ENCODE data around the gene BID. TPM values are rescaled to one million over a fixed set of nuclear protein-coding genes. Genes with fewer than 3 reads are reported as not detected.

The BID gene
- total RNA-seq, 2 donors from 2014 or later: 20.1 to 24.4 TPM

DNA sequence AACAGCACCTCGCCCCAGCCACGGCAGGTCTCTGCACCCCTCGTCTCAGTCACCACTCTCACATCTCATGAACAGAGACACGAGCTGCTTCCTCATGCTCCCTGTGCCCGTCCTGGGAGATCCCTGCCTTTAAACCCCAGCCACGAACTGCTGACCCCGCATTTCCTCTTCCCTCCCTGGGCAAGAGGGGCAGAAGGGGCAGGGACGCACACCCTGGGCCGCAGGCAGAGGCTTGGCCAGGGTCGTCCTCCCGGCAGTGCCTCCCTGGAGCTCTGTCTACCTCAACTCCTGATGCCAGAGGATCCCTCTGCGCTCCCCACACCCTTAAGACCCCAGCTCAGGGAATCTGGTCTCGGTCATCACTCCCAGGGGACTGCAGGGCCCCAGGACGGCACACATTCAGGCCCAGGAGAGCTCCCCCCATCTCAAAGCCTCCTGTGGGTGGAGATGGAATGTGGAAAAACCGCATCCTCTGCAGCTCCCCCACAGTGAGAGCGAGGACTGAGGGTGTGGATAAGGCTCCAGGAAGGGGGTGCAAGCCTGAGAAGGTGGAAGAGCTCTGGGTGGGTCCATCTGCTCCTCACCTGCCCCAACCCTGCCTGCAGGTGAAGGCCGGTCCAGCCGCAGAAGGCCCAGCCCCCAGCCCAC lies 1.2 kb downstream of the BID start:
- Mint-ChIP-seq H3K9me3 (no peaks in the 10 kb centered on the region), H3K27me3 (ENCODE audit: insufficient read depth) (peaks cover 20% of the 10 kb centered on the region), H3K36me3 (ENCODE audit: low read depth) (no peaks in the 10 kb centered on the region), H3K4me1 (peaks cover 5% of the 10 kb centered on the region), H3K4me3 (peak overlapping the region; percentile 63), H3K27ac (peak overlapping the region; percentile 68)
- Histone ChIP-seq H3K4me3 (ENCODE audit: low read length) (peak overlapping the region; percentile 79), H3K9me3 (ENCODE audit: control insufficient read depth, low read length) (no peaks in the 10 kb centered on the region), H3K4me1 (ENCODE audit: control insufficient read depth, insufficient read depth, low read length) (no peaks in the 10 kb centered on the region), H3K9ac (ENCODE audit: extremely low read depth, low read length, poor library complexity, severe bottlenecking) (no peak overlapping the region), H3K36me3 (ENCODE audit: control insufficient read depth, insufficient read depth, low read length) (no peaks in the 10 kb centered on the region), H3K27ac (ENCODE audit: low read depth, low read length) (no peak overlapping the region), H3K27me3 (ENCODE audit: control insufficient read depth, insufficient read depth, low read length, poor library complexity, severe bottlenecking) (peaks cover 11% of the 10 kb centered on the region)
- WGBS, 2 experiments (ENCODE audit: insufficient coverage in 1 of 2, insufficient read length in 1 of 2): 68 to 70% methylated on average over 4 to 18 of the region's 18 CpGs
- TF ChIP-seq, protein P1, sequence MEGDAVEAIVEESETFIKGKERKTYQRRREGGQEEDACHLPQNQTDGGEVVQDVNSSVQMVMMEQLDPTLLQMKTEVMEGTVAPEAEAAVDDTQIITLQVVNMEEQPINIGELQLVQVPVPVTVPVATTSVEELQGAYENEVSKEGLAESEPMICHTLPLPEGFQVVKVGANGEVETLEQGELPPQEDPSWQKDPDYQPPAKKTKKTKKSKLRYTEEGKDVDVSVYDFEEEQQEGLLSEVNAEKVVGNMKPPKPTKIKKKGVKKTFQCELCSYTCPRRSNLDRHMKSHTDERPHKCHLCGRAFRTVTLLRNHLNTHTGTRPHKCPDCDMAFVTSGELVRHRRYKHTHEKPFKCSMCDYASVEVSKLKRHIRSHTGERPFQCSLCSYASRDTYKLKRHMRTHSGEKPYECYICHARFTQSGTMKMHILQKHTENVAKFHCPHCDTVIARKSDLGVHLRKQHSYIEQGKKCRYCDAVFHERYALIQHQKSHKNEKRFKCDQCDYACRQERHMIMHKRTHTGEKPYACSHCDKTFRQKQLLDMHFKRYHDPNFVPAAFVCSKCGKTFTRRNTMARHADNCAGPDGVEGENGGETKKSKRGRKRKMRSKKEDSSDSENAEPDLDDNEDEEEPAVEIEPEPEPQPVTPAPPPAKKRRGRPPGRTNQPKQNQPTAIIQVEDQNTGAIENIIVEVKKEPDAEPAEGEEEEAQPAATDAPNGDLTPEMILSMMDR (conservative IDR thresholded peaks at IDR 0.05): no peak
- DNase-seq: peak; percentile 61

DNA sequence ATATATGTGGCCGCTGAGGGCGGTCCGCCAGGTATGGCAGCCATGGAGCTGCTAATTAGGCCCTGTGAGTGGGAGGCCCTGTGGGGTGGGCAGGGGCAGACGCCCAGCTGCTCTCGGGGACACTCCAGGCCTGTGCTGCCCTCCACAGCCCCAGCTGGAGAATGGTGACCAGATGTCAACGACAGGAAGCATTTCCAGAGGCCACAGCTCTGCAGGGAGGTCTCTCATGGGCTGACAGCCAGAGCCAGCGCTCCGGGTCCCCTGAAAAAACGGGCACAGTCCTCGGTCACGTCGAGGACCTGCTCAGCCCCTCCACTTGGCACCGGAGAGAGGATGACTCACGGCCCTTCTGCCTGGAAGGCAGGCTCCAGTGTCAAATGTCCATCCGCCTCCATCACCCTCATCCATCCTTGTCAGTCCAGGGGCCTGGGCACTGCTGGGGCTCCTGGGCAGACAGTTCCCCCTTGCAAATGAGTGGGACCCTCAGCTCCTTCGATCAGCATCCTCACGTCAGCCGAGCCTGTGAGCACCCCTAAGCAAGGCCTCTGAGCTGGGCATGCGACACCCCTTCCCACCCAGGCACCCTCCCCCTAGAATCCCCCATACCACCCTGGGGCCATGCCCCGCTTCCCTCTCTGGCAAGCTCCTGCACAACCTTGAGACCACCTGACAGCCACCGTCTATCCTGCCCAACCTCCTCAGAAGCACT lies 1.9 kb downstream of the BID start:
- DNase-seq: no peak
- H3K36me3 Mint-ChIP-seq (ENCODE audit: low read depth): no peaks in the 10 kb centered on the region
- H3K9me3 Mint-ChIP-seq: no peaks in the 10 kb centered on the region
- Histone ChIP-seq H3K27ac (ENCODE audit: low read depth, low read length) (no peak overlapping the region), H3K27me3 (ENCODE audit: control insufficient read depth, insufficient read depth, low read length, poor library complexity, severe bottlenecking) (peaks cover 11% of the 10 kb centered on the region), H3K4me3 (ENCODE audit: low read length) (no peak overlapping the region), H3K9ac (ENCODE audit: extremely low read depth, low read length, poor library complexity, severe bottlenecking) (no peak overlapping the region), H3K36me3 (ENCODE audit: control insufficient read depth, insufficient read depth, low read length) (no peaks in the 10 kb centered on the region), H3K4me1 (ENCODE audit: control insufficient read depth, insufficient read depth, low read length) (no peaks in the 10 kb centered on the region), H3K9me3 (ENCODE audit: control insufficient read depth, low read length) (no peaks in the 10 kb centered on the region)
- TF ChIP-seq, protein P1 (conservative IDR thresholded peaks at IDR 0.05): no peak
- WGBS, 2 experiments (ENCODE audit: insufficient coverage in 1 of 2, insufficient read length in 1 of 2): 88 to 92% methylated on average over 11 to 21 of the region's 21 CpGs
- peaks cover 5% of the 10 kb centered on the region for H3K4me1 Mint-ChIP-seq
- peak overlapping the region; percentile 63 for H3K4me3 Mint-ChIP-seq
- H3K27me3 Mint-ChIP-seq (ENCODE audit: insufficient read depth): peaks cover 20% of the 10 kb centered on the region
- H3K27ac Mint-ChIP-seq: peak overlapping the region; percentile 68

DNA sequence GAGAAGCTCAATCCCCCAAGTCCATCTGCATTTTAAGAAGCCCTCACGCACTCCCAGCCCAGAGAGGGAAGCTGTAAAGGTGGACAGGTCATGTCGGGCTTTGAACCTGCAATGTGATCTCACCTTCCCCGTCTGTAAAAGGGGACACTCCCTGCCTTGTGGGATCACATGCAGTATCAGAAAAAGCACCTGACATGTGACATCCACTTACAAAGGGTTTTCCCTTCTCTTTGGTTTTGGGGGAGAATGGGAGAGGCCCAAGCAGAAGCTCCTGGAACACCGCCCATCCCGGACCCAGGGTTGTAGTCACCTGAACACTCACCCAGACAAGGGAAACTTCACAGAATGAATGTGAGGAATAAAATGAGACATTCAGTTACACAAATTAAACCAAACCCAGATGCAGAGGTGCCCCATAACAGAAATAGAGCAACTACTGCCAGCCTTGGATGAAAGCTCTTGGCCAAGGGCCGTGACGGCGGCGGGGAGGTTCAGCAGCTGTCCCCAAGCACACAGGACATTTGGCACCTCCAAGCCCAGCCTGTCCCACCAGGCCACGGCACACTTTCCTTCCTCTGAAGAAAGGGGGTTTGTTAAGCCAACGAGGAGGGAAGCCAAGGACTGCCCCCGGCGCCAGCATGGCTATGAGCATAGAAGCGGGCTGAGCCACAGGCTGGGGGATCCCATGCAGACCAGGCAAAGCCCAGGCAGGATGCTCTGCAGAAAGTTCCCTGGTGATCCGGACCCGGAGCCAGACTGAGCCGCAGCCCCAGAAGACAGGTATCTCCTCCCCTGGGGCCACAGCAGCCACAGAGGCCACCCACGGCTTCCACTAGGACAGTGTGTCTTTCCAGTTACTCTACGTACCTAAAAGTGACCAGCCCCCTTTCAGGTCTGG lies 3.8 kb downstream of the BID start:
- DNase-seq: peak; percentile 42
- Histone ChIP-seq H3K27ac (ENCODE audit: low read depth, low read length) (no peak overlapping the region), H3K27me3 (ENCODE audit: control insufficient read depth, insufficient read depth, low read length, poor library complexity, severe bottlenecking) (peaks cover 10% of the 10 kb centered on the region), H3K36me3 (ENCODE audit: control insufficient read depth, insufficient read depth, low read length) (no peaks in the 10 kb centered on the region), H3K4me1 (ENCODE audit: control insufficient read depth, insufficient read depth, low read length) (no peaks in the 10 kb centered on the region), H3K4me3 (ENCODE audit: low read length) (no peak overlapping the region), H3K9ac (ENCODE audit: extremely low read depth, low read length, poor library complexity, severe bottlenecking) (no peak overlapping the region), H3K9me3 (ENCODE audit: control insufficient read depth, low read length) (no peaks in the 10 kb centered on the region)
- 93% methylated on average over 10 to 19 of the region's 19 CpGs for WGBS, 2 experiments (ENCODE audit: insufficient coverage in 1 of 2, insufficient read length in 1 of 2)
- Mint-ChIP-seq H3K4me3 (no peak overlapping the region), H3K27me3 (ENCODE audit: insufficient read depth) (peaks cover 13% of the 10 kb centered on the region), H3K4me1 (peaks cover 5% of the 10 kb centered on the region), H3K9me3 (no peaks in the 10 kb centered on the region), H3K27ac (no peak overlapping the region), H3K36me3 (ENCODE audit: low read depth) (no peaks in the 10 kb centered on the region)
- TF ChIP-seq, protein P1 (conservative IDR thresholded peaks at IDR 0.05): no peak
